A549 (cell line): ENCODE data around the gene MYRIP.

Experiments
- CTCF ChIP-seq: fragments of >200 bp; sonication (Bioruptor Twin); formaldehyde crosslinking; IDR thresholded peaks from 3 replicates; pipeline ENCODE4 v1.5.1; 2016
- MYC ChIP-seq: IDR thresholded peaks from 2 replicates; pipeline ENCODE4 v1.6.1; 2012; ENCODE audit warnings: mild to moderate bottlenecking, inconsistent platforms, low read length, improper control_type of control experiment, borderline replicate concordance
- REST ChIP-seq: fragments of 200-600 bp; sonication (generic); IDR thresholded peaks from 2 replicates; pipeline ENCODE4 v1.6.1; 2016; ENCODE audit warnings: antibody characterized with exemption, mild to moderate bottlenecking, moderate library complexity
- ZFP36 ChIP-seq: fragments of 450-650 bp; IDR thresholded peaks from 2 replicates; pipeline ENCODE4 v1.6.1; 2014; ENCODE audit warnings: borderline replicate concordance; ENCODE audit not compliant: partially characterized antibody

DNA sequence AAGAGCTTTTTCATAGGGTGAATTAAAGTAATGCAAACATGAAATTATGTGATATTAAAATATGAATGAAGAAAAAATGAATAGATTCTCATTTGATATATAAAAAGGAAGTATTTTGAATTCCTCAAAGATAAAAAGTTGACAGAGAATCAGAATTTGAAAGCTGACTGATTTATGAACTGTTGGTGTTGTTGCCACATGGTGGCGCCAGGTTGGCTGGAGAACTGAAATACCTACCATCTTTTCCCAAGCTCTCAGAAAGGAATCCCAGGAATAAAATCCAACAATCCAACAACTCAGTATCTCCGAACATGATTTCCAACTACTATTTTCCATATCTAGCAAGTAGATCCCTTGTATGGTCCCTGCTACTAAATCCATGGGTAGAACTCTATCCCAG is 3.1 kb downstream of the MYRIP start:
- TF ChIP-seq CTCF (peak; percentile 38), ZFP36 (no peak), REST (no peak), MYC (no peak)
